Measurements from ENCODE around the gene PAX1.

- TF ChIP-seq EP300 (IDR thresholded peaks at IDR 0.05; ENCODE audit: borderline replicate concordance in 1 of 2, low read depth in 1 of 2, low read length in 1 of 2): no peak
- TF ChIP-seq, protein P1, sequence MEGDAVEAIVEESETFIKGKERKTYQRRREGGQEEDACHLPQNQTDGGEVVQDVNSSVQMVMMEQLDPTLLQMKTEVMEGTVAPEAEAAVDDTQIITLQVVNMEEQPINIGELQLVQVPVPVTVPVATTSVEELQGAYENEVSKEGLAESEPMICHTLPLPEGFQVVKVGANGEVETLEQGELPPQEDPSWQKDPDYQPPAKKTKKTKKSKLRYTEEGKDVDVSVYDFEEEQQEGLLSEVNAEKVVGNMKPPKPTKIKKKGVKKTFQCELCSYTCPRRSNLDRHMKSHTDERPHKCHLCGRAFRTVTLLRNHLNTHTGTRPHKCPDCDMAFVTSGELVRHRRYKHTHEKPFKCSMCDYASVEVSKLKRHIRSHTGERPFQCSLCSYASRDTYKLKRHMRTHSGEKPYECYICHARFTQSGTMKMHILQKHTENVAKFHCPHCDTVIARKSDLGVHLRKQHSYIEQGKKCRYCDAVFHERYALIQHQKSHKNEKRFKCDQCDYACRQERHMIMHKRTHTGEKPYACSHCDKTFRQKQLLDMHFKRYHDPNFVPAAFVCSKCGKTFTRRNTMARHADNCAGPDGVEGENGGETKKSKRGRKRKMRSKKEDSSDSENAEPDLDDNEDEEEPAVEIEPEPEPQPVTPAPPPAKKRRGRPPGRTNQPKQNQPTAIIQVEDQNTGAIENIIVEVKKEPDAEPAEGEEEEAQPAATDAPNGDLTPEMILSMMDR (IDR thresholded peaks at IDR 0.05): no peak
- no peak for TF ChIP-seq RAD21 (IDR thresholded peaks at IDR 0.05; ENCODE audit: low read length)
- TF ChIP-seq POLR2AphosphoS5 (IDR thresholded peaks at IDR 0.05; ENCODE audit: low read depth, low read length): no peak
- TF ChIP-seq JUND (IDR thresholded peaks at IDR 0.05): no peak
- no peak for TF ChIP-seq ZBTB33 (IDR thresholded peaks at IDR 0.05; ENCODE audit: borderline replicate concordance, low read depth)
- TF ChIP-seq MAX (IDR thresholded peaks at IDR 0.05; ENCODE audit: low read depth): no peak
These were observed at the start of gene PAX1 for GRCh38 chr20:21705575-21706260.

Data from SK-N-SH (cell line).